Hepatocyte (in vitro differentiated cells): ENCODE measurements around the gene CDYL. TPM values are rescaled to one million over a fixed set of nuclear protein-coding genes. Genes with fewer than 3 reads are reported as not detected.

ENCODE experiments used
- DNase-seq: peaks from one replicate; pipeline ENCODE4 v3.0.0-alpha.2; 2016; ENCODE audit warnings: low spot score
- H2AFZ ChIP-seq: fragments of 200-600 bp; sonication (generic); 2 replicates; pipeline ENCODE4 v1.6.0; 2016; ENCODE audit warnings: antibody characterized with exemption, mild to moderate bottlenecking
- H3K27ac ChIP-seq: fragments of 200-600 bp; sonication (generic); 2 replicates; pipeline ENCODE4 v1.5.1; 2016; ENCODE audit warnings: mild to moderate bottlenecking
- H3K27me3 ChIP-seq: fragments of 200-600 bp; sonication (generic); 2 replicates; pipeline ENCODE4 v1.6.1; 2016
- H3K36me3 ChIP-seq: fragments of 200-600 bp; sonication (generic); replicated peaks from 2 replicates; pipeline ENCODE4 v1.5.1; 2016; ENCODE audit warnings: low read depth; ENCODE audit not compliant: insufficient read depth
- H3K4me1 ChIP-seq: fragments of 200-600 bp; sonication (generic); 2 replicates; pipeline ENCODE4 v1.5.1; 2016; ENCODE audit warnings: mild to moderate bottlenecking, moderate library complexity; ENCODE audit not compliant: insufficient read depth
- H3K4me2 ChIP-seq: fragments of 200-600 bp; sonication (generic); 2 replicates; pipeline ENCODE4 v1.6.0; 2016
- H3K4me3 ChIP-seq: fragments of 200-600 bp; sonication (generic); 2 replicates; pipeline ENCODE4 v1.5.1; 2016; ENCODE audit warnings: mild to moderate bottlenecking
- H3K79me2 ChIP-seq: fragments of 200-600 bp; sonication (generic); 2 replicates; pipeline ENCODE4 v1.6.0; 2017; ENCODE audit warnings: mild to moderate bottlenecking
- H3K9me2 ChIP-seq: fragments of 200-600 bp; sonication (generic); replicated peaks from 2 replicates; pipeline ENCODE4 v1.6.0; 2017; ENCODE audit warnings: mild to moderate bottlenecking; ENCODE audit not compliant: insufficient read depth
- H3K9me3 ChIP-seq: fragments of 200-600 bp; sonication (generic); 2 replicates; pipeline ENCODE4 v1.5.1; 2016; ENCODE audit warnings: low read depth, mild to moderate bottlenecking
- H4K20me1 ChIP-seq: fragments of 200-600 bp; sonication (generic); 2 replicates; pipeline ENCODE4 v1.6.0; 2016; ENCODE audit warnings: mild to moderate bottlenecking; ENCODE audit not compliant: insufficient read depth, poor library complexity, severe bottlenecking
- CTCF ChIP-seq: fragments of 200-600 bp; sonication (generic); IDR thresholded peaks from 2 replicates; pipeline ENCODE4 v1.5.1; 2016; ENCODE audit warnings: antibody characterized with exemption, mild to moderate bottlenecking; ENCODE audit not compliant: poor library complexity
- EZH2 ChIP-seq: fragments of 200-600 bp; sonication (generic); IDR thresholded peaks from 2 replicates; pipeline ENCODE4 v1.6.1; 2016; ENCODE audit warnings: antibody characterized with exemption, mild to moderate bottlenecking, borderline replicate concordance
- EZH2phosphoT487 ChIP-seq: fragments of 200-600 bp; sonication (generic); IDR thresholded peaks from one replicate; pipeline ENCODE4 v1.6.1; 2018; ENCODE audit warnings: antibody characterized with exemption, mild to moderate bottlenecking, low read depth, moderate library complexity; ENCODE audit not compliant: unreplicated experiment, severe bottlenecking
- WGBS: methylation state at CpG from one replicate; pipeline ENCODE4 v1.1.6; 2016; ENCODE audit warnings: low lambda C conversion rate; ENCODE audit errors: missing lambda C conversion rate; 5-methylcytosine and 5-hydroxymethylcytosine counted together
- polyA plus RNA-seq: library from polyadenylated mRNA; unstranded; fragments of >200 nt; fragmentation: Nextera tagmentation; extraction: Ambion mirVana; gene quantifications from 2 replicates; pipeline ENCODE4 v1.2.1, GENCODE V29; 2016
- total RNA-seq: library from RNA; depleted of rRNA; stranded (reverse); fragments of >200 nt; gene quantifications from 2 replicates; pipeline ENCODE4 v1.2.3, GENCODE V29; 2014

Gene CDYL
- total and polyA plus RNA-seq, 2 experiments from 2014 or later = 25.3 to 30.4 TPM

DNA sequence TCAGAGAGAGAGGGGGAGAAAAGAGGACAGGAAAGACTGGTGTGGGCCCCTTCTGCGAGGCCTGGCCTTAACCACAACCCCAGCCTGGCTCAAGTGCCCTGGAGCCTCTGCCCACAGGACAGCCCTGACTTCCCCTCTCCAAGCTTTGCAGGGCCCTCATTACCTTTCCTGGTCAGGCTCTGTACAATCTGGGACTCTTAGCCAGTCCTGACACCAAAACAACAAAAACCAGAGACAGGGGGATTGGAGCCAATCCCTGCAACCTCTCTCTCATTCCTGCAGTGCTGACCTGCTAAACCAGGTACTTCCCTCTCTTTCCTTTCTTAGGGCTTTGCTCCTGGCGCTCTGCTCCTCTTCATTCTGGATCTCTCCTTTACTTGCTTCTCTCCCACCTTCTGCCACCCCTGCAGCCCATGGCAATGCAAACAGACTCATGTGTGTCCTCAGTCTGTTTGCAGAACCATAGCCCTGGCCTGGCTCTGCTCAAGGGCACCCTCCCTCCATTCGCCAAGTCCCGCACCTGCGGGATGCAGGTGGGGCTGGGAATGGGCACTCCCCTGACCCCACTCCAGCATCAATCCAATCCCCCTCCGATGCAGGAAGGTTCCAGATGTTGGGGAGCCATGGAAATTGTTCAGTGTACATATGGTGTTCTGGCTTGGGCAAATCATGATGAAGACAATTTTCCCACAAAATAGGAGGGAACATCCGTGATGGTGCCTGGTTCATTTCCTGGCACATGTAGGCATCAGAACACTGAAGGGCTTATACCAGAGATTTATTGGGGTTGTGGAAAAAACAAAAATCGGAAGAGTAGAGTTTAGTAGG is 189.6 kb downstream of the CDYL start:
- H4K20me1 ChIP-seq = no peaks in the 10 kb centered on the region
- H3K27me3 ChIP-seq = no peaks in the 10 kb centered on the region
- no peak overlapping the region for H2AFZ ChIP-seq
- H3K36me3 ChIP-seq = no peaks in the 10 kb centered on the region
- no peaks in the 10 kb centered on the region for H3K9me3 ChIP-seq
- H3K9me2 ChIP-seq = no peaks in the 10 kb centered on the region
- no peaks in the 10 kb centered on the region for H3K4me1 ChIP-seq
- H3K4me3 ChIP-seq = no peak overlapping the region
- H3K27ac ChIP-seq = no peak overlapping the region
- TF ChIP-seq CTCF = no peak
- no peak for TF ChIP-seq EZH2
- TF ChIP-seq EZH2phosphoT487 = no peak
- H3K4me2 ChIP-seq = no peak overlapping the region
- 82% methylated on average over 8 of the region's 8 CpGs for WGBS
- no peak for DNase-seq
- H3K79me2 ChIP-seq = no peaks in the 10 kb centered on the region

DNA sequence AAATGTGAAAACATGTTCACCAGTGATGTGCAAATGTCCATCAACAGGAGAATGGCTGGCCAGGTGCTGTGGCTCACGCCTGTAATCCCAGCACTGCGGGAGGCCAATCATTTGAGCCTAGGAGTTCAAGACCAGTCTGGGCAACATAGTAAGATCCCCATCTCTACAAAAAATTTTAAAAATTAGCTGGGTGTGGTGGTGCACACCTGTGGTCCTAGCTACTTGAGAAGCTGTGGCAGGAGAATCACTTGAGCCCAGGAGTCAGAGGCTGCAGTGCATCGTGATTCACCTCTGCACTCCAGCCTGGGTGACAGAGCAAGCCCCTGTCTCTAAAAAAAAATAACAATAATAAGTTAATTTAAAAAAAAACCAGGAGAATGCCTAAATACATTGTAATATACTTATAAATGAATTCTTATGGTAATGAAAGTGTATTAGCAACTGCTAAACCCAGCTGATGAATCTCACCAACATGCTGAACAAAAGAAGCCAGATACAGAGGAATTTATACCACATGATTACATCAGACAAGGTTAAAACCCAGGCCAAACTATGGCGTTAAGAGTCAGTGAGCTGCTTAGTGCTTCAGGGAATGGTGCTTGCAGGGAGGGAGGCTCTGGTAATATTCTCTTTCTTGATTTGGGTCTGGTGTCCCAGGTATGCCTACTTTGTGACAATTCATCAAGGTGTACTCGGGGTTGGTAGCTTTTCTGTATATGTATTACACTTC is 191.3 kb downstream of the CDYL start:
- Histone ChIP-seq H3K4me3 (no peak overlapping the region), H3K9me2 (no peaks in the 10 kb centered on the region), H4K20me1 (no peaks in the 10 kb centered on the region), H3K36me3 (no peaks in the 10 kb centered on the region), H3K79me2 (no peaks in the 10 kb centered on the region), H2AFZ (no peak overlapping the region), H3K27ac (no peak overlapping the region), H3K4me1 (no peaks in the 10 kb centered on the region), H3K27me3 (no peaks in the 10 kb centered on the region), H3K4me2 (no peak overlapping the region), H3K9me3 (no peaks in the 10 kb centered on the region)
- DNase-seq = no peak
- WGBS = 85% methylated on average over 5 of the region's 5 CpGs
- TF ChIP-seq EZH2phosphoT487 = no peak
- TF ChIP-seq EZH2 = no peak
- no peak for TF ChIP-seq CTCF

DNA sequence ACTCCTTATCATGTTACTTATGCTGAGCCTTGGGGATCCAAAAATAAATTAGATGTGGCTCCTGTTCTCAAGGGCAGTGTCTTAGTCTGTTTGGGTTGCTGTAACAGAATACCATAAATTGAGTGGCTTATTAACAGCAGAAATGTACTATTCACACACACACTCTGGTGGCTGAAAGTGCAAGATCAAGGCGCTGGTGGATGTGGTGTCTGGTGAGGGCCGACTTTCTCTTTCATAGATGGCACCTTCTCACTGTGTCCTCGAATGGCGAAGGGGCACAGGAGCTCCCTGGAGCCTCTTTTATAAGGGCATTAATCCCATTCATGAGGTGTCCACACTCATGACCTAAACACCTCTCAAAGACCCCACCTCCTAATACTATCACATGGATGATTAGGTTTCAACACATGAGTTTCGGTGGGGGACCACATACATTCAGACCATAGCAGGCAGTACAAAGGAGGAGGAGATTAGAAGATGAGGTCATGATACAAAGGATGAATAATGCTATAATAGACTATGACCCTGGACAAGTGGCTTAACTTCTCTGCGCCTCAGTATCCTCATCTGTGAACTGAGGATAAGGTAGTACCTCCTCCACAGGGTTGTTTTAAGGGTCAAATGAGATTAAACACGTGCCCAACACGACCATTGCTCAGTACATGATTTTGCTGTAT is 193.5 kb downstream of the CDYL start:
- no peaks in the 10 kb centered on the region for H3K36me3 ChIP-seq
- H3K4me3 ChIP-seq = no peak overlapping the region
- H3K9me2 ChIP-seq = no peaks in the 10 kb centered on the region
- no peak overlapping the region for H3K4me2 ChIP-seq
- H4K20me1 ChIP-seq = no peaks in the 10 kb centered on the region
- H2AFZ ChIP-seq = no peak overlapping the region
- TF ChIP-seq EZH2phosphoT487 (no peak), EZH2 (no peak), CTCF (no peak)
- H3K9me3 ChIP-seq = no peaks in the 10 kb centered on the region
- no peak for DNase-seq
- peaks cover 6% of the 10 kb centered on the region for H3K4me1 ChIP-seq
- 90% methylated on average over 8 of the region's 8 CpGs for WGBS
- no peaks in the 10 kb centered on the region for H3K27me3 ChIP-seq
- H3K79me2 ChIP-seq = no peaks in the 10 kb centered on the region
- no peak overlapping the region for H3K27ac ChIP-seq
